Mesothelial cell of epicardium (in vitro differentiated cells): ENCODE measurements around the gene SMAD2. TPM values are rescaled to one million over a fixed set of nuclear protein-coding genes. Genes with fewer than 3 reads are reported as not detected.

Experiments used
- DNase-seq, 2 experiments: peaks; one replicate each; pipeline ENCODE4 v3.0.0; 2021; ENCODE audit warnings: low spot score in 2 of 2; ENCODE audit not compliant: unreplicated experiment in 2 of 2
- H3K27ac Mint-ChIP-seq: 2 replicates; pipeline ENCODE4 v1.8.0; 2021; ENCODE audit warnings: mixed read lengths
- H3K27me3 Mint-ChIP-seq: 2 replicates; pipeline ENCODE4 v1.8.0; 2021; ENCODE audit warnings: low read depth, mixed read lengths
- H3K36me3 Mint-ChIP-seq: 2 replicates; pipeline ENCODE4 v1.8.0; 2021; ENCODE audit warnings: mixed read lengths
- H3K4me1 Mint-ChIP-seq: 2 replicates; pipeline ENCODE4 v1.8.0; 2021; ENCODE audit warnings: mixed read lengths
- H3K4me3 Mint-ChIP-seq: 2 replicates; pipeline ENCODE4 v1.8.0; 2021; ENCODE audit warnings: mild to moderate bottlenecking, moderate library complexity, mixed read lengths
- H3K9me3 Mint-ChIP-seq: 2 replicates; pipeline ENCODE4 v1.8.0; 2021; ENCODE audit warnings: mixed read lengths
- total RNA-seq: library from RNA; stranded (reverse); gene quantifications from 3 replicates; pipeline ENCODE4 v1.2.1, GENCODE V29; 2021
- TF ChIP-seq, protein P1 (sequence below): fragments of 200-600 bp; sonication (generic); IDR thresholded peaks from one replicate; pipeline ENCODE4 v1.5.0; 2021; ENCODE audit warnings: antibody characterized with exemption; ENCODE audit not compliant: unreplicated experiment

SMAD2 gene
- total RNA-seq, 1 donor from 2014 or later: 161 TPM

DNA sequence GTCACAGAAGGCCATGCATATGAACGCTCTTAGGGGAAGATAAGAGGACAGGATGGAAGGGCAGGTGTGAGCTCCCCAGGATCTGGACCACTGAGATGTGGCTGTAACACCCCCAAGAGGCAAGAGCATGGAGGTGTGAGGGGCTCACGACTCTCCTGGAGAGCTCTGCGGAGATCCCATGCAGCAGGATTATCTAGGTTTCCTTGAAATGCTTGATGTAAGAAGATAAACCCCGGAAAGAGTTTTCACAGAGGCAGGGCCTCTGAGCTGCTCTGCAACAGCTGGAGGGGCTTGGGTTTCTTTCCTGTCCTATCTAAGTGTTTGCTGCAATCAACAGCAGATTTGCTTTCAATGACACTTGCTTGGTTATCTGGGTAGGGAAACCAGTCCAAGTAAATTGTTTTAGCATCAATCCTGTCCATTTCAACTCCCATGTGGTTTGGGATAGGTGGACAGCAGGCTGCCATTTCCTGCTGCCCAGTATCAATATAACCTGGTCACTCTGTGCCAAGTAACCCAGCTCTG is 138.9 kb downstream of the SMAD2 start:
- Mint-ChIP-seq H3K4me1 (peaks cover 22% of the 10 kb centered on the region), H3K27me3 (peaks cover 17% of the 10 kb centered on the region), H3K27ac (no peak overlapping the region), H3K9me3 (peaks cover 14% of the 10 kb centered on the region), H3K36me3 (no peaks in the 10 kb centered on the region), H3K4me3 (no peak overlapping the region)
- TF ChIP-seq, protein P1, sequence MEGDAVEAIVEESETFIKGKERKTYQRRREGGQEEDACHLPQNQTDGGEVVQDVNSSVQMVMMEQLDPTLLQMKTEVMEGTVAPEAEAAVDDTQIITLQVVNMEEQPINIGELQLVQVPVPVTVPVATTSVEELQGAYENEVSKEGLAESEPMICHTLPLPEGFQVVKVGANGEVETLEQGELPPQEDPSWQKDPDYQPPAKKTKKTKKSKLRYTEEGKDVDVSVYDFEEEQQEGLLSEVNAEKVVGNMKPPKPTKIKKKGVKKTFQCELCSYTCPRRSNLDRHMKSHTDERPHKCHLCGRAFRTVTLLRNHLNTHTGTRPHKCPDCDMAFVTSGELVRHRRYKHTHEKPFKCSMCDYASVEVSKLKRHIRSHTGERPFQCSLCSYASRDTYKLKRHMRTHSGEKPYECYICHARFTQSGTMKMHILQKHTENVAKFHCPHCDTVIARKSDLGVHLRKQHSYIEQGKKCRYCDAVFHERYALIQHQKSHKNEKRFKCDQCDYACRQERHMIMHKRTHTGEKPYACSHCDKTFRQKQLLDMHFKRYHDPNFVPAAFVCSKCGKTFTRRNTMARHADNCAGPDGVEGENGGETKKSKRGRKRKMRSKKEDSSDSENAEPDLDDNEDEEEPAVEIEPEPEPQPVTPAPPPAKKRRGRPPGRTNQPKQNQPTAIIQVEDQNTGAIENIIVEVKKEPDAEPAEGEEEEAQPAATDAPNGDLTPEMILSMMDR: no peak
- DNase-seq: no peak

GRCh38 chr18:47790036-47790435 is 140.4 kb downstream of the SMAD2 start:
- peaks cover 13% of the 10 kb centered on the region for H3K27me3 Mint-ChIP-seq
- peaks cover 26% of the 10 kb centered on the region for H3K9me3 Mint-ChIP-seq
- no peak for DNase-seq
- H3K36me3 Mint-ChIP-seq: no peaks in the 10 kb centered on the region
- no peak overlapping the region for H3K4me3 Mint-ChIP-seq
- TF ChIP-seq, protein P1: no peak
- H3K27ac Mint-ChIP-seq: no peak overlapping the region
- H3K4me1 Mint-ChIP-seq: peaks cover 14% of the 10 kb centered on the region

GRCh38 chr18:47788621-47789020 is 141.8 kb downstream of the SMAD2 start:
- H3K27me3 Mint-ChIP-seq: peaks cover 9% of the 10 kb centered on the region
- H3K36me3 Mint-ChIP-seq: peaks cover 7% of the 10 kb centered on the region
- TF ChIP-seq, protein P1: no peak

DNA sequence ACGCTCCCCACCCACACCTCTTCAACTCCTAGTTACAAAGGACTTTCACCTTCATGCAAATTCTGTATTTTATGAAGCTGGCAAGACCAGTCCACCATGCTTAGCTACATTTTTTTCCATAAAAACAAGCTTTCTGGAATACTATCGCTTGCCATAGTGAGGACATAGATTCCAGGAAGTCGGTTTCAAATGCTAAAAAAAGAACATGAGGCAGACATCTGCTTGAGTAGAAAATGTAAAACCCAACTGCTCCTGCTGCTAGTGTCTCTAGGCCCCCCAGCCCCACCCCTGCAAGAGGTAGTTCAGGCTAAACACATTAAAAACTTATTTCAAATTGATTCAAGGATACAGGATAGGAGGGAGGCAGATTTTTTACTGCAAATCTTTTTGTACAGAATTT is 148.9 kb downstream of the SMAD2 start:
- peaks cover 38% of the 10 kb centered on the region for H3K9me3 Mint-ChIP-seq
- TF ChIP-seq, protein P1: no peak
- H3K27ac Mint-ChIP-seq: no peak overlapping the region
- no peaks in the 10 kb centered on the region for H3K4me1 Mint-ChIP-seq
- no peak for DNase-seq
- no peaks in the 10 kb centered on the region for H3K27me3 Mint-ChIP-seq
- H3K36me3 Mint-ChIP-seq: peaks cover 7% of the 10 kb centered on the region
- H3K4me3 Mint-ChIP-seq: no peak overlapping the region

More at GRCh38 chr18:47788621-47789020, 141.8 kb downstream of the SMAD2 start:
- Mint-ChIP-seq H3K9me3 (peaks cover 37% of the 10 kb centered on the region), H3K4me1 (peaks cover 3% of the 10 kb centered on the region), H3K4me3 (no peak overlapping the region), H3K27ac (no peak overlapping the region)
- no peak for DNase-seq

- peaks cover 27% of the 10 kb centered on the region for H3K9me3 Mint-ChIP-seq
- H3K4me3 Mint-ChIP-seq: no peak overlapping the region
- peaks cover 7% of the 10 kb centered on the region for H3K36me3 Mint-ChIP-seq
- H3K4me1 Mint-ChIP-seq: no peaks in the 10 kb centered on the region
- no peak for DNase-seq
- H3K27me3 Mint-ChIP-seq: no peaks in the 10 kb centered on the region
- TF ChIP-seq, protein P1: no peak
- H3K27ac Mint-ChIP-seq: no peak overlapping the region
Observed at GRCh38 chr18:47780011-47780725, 150.3 kb downstream of the SMAD2 start.
